DOHH2 (cell line): ENCODE results near the gene GSK3A.
A peak's percentile ranks its signal among the peaks of the same experiment; 100 is the strongest.

Source experiments
- H3F3A ChIP-seq: fragments of 200-600 bp; sonication (generic), shearing (Covaris generic); 2 replicates; pipeline ENCODE4 v1.6.0; 2016; ENCODE audit warnings: antibody characterized with exemption, mild to moderate bottlenecking; ENCODE audit not compliant: control insufficient read depth, insufficient read depth
- H3K27ac ChIP-seq: fragments of 200-600 bp; sonication (generic); 2 replicates; pipeline ENCODE4 v1.5.1; 2014; ENCODE audit warnings: low read depth, mild to moderate bottlenecking, low read length, moderate library complexity
- H3K27me3 ChIP-seq: fragments of 200-600 bp; sonication (generic); 2 replicates; pipeline ENCODE4 v1.6.1; 2014; ENCODE audit warnings: mild to moderate bottlenecking, low read length, mixed read lengths; ENCODE audit not compliant: control insufficient read depth
- H3K36me3 ChIP-seq: fragments of 200-600 bp; sonication (generic); 2 replicates; pipeline ENCODE4 v1.6.1; 2014; ENCODE audit warnings: mild to moderate bottlenecking, low read length, moderate library complexity, mixed read lengths; ENCODE audit not compliant: control insufficient read depth
- H3K4me1 ChIP-seq: fragments of 200-600 bp; sonication (generic); 2 replicates; pipeline ENCODE4 v1.6.1; 2014; ENCODE audit warnings: mild to moderate bottlenecking, low read length, mixed read lengths; ENCODE audit not compliant: control insufficient read depth
- H3K4me2 ChIP-seq: fragments of 200-600 bp; sonication (generic); 2 replicates; pipeline ENCODE4 v1.6.0; 2014; ENCODE audit warnings: mild to moderate bottlenecking, low read length, moderate library complexity
- H3K4me3 ChIP-seq: fragments of 200-600 bp; sonication (generic); 2 replicates; pipeline ENCODE4 v1.5.1; 2014; ENCODE audit warnings: mild to moderate bottlenecking, low read length, mixed read lengths
- H3K79me2 ChIP-seq: fragments of 200-600 bp; sonication (generic); 2 replicates; pipeline ENCODE4 v1.6.1; 2014; ENCODE audit warnings: mild to moderate bottlenecking, low read length, mixed read lengths; ENCODE audit not compliant: control insufficient read depth
- H3K9me2 ChIP-seq: fragments of 200-600 bp; sonication (generic); replicated peaks from 2 replicates; pipeline ENCODE4 v1.6.1; 2014; ENCODE audit warnings: mild to moderate bottlenecking, low read length, mixed read lengths; ENCODE audit not compliant: control insufficient read depth
- H3K9me3 ChIP-seq: fragments of 200-600 bp; sonication (generic); 2 replicates; pipeline ENCODE4 v1.6.1; 2014; ENCODE audit warnings: antibody characterized with exemption, low read length, mixed read lengths; ENCODE audit not compliant: control insufficient read depth, insufficient read depth
- H4K20me1 ChIP-seq: fragments of 200-600 bp; sonication (generic); 2 replicates; pipeline ENCODE4 v1.6.0; 2014; ENCODE audit warnings: low read depth, mild to moderate bottlenecking, antibody characterized with exemption, low read length, moderate library complexity; ENCODE audit not compliant: control insufficient read depth, insufficient read depth
- CTCF ChIP-seq: fragments of 200-600 bp; sonication (generic); IDR thresholded peaks from one replicate; pipeline ENCODE4 v1.5.1; 2014; ENCODE audit warnings: antibody characterized with exemption, mild to moderate bottlenecking, low read depth, low read length; ENCODE audit not compliant: poor library complexity, severe bottlenecking
- EZH2phosphoT487 ChIP-seq: fragments of 200-600 bp; sonication (generic); IDR thresholded peaks from 2 replicates; pipeline ENCODE4 v1.6.1; 2017; ENCODE audit warnings: borderline replicate concordance, mild to moderate bottlenecking, antibody characterized with exemption, low read length, moderate library complexity, mixed read lengths

The GSK3A gene

GRCh38 chr19:42278452-42279154 lies 36.2 kb upstream of the GSK3A start:
- Histone ChIP-seq H3K4me2 (peak overlapping the region; percentile 99), H3K4me3 (peak overlapping the region; percentile 78; the same call in 1 of the 2 replicates)

GRCh38 chr19:42277821-42278451 lies 35.5 kb upstream of the GSK3A start:
- no peaks in the 10 kb centered on the region for H3K27me3 ChIP-seq
- no peak overlapping the region for H3K27ac ChIP-seq
- H3K9me2 ChIP-seq: no peaks in the 10 kb centered on the region
- no peaks in the 10 kb centered on the region for H4K20me1 ChIP-seq
- peaks cover 34% of the 10 kb centered on the region for H3K4me1 ChIP-seq
- peaks cover 9% of the 10 kb centered on the region for H3K79me2 ChIP-seq
- H3K9me3 ChIP-seq: no peaks in the 10 kb centered on the region
- TF ChIP-seq CTCF: no peak
- no peak for TF ChIP-seq EZH2phosphoT487
- no peak overlapping the region for H3K4me2 ChIP-seq
- H3F3A ChIP-seq: peaks cover 8% of the 10 kb centered on the region
- H3K4me3 ChIP-seq: no peak overlapping the region
- peaks cover 6% of the 10 kb centered on the region; the same call in 1 of the 2 replicates for H3K36me3 ChIP-seq

More at GRCh38 chr19:42278452-42279154, 36.2 kb upstream of the GSK3A start:
- Histone ChIP-seq H3F3A (peaks cover 12% of the 10 kb centered on the region), H3K27me3 (no peaks in the 10 kb centered on the region), H3K79me2 (peaks cover 14% of the 10 kb centered on the region), H3K9me2 (no peaks in the 10 kb centered on the region), H4K20me1 (no peaks in the 10 kb centered on the region), H3K27ac (no peak overlapping the region), H3K9me3 (no peaks in the 10 kb centered on the region), H3K36me3 (peaks cover 6% of the 10 kb centered on the region; the same call in 1 of the 2 replicates), H3K4me1 (peaks cover 40% of the 10 kb centered on the region)
- TF ChIP-seq EZH2phosphoT487 (no peak), CTCF (no peak)

GRCh38 chr19:42276821-42277220 lies 34.4 kb upstream of the GSK3A start:
- Histone ChIP-seq H3K4me3 (no peak overlapping the region), H3K36me3 (peaks cover 6% of the 10 kb centered on the region; the same call in 1 of the 2 replicates), H3K79me2 (peaks cover 7% of the 10 kb centered on the region), H4K20me1 (no peaks in the 10 kb centered on the region), H3K27me3 (no peaks in the 10 kb centered on the region), H3K4me2 (no peak overlapping the region), H3F3A (no peaks in the 10 kb centered on the region), H3K9me2 (no peaks in the 10 kb centered on the region), H3K9me3 (no peaks in the 10 kb centered on the region), H3K4me1 (peaks cover 23% of the 10 kb centered on the region), H3K27ac (no peak overlapping the region)
- TF ChIP-seq CTCF: no peak
- no peak for TF ChIP-seq EZH2phosphoT487
